ENCODE measurements around the gene DAPK2. TPM values are rescaled to one million over a fixed set of nuclear protein-coding genes. Genes with fewer than 3 reads are reported as not detected.

DAPK2 gene
- total and polyA plus RNA-seq, 9 donors, result 0.77 to 6.2 (median 2.0) TPM

GRCh38 chr15:63982381-63982854 is 63.9 kb downstream of the DAPK2 start:
- H3K27ac ChIP-seq, result no peak overlapping the region
- H3K9me3 ChIP-seq, result no peaks in the 10 kb centered on the region
- H3K36me3 ChIP-seq, result no peaks in the 10 kb centered on the region
- H3K27me3 ChIP-seq, result no peaks in the 10 kb centered on the region
- peaks cover 6% of the 10 kb centered on the region for H3K4me1 ChIP-seq (ENCODE audit: insufficient read depth)
- H3K4me3 ChIP-seq, result no peak overlapping the region
- intact Hi-C loops (cut with DNase I), result no loop called here
- no peak for TF ChIP-seq CTCF (IDR thresholded peaks at IDR 0.05)
- no peak for TF ChIP-seq POLR2A (IDR thresholded peaks at IDR 0.05)
- no peak for TF ChIP-seq EP300 (IDR thresholded peaks at IDR 0.05)
- 85 to 88% (median 87%) methylated on average over 7 of the region's 7 CpGs for WGBS, 3 donors
- no peak for DNase-seq

GRCh38 chr15:63981596-63982320 is 64.5 kb downstream of the DAPK2 start:
- peaks cover 6% of the 10 kb centered on the region for H3K4me1 ChIP-seq (ENCODE audit: insufficient read depth)
- H3K4me3 ChIP-seq, result no peak overlapping the region
- TF ChIP-seq POLR2A (IDR thresholded peaks at IDR 0.05) (no peak), CTCF (IDR thresholded peaks at IDR 0.05) (no peak), EP300 (IDR thresholded peaks at IDR 0.05) (no peak)
- no peaks in the 10 kb centered on the region for H3K27me3 ChIP-seq
- H3K27ac ChIP-seq, result no peak overlapping the region
- intact Hi-C loops (cut with DNase I), result no loop called here
- H3K36me3 ChIP-seq, result no peaks in the 10 kb centered on the region
- no peaks in the 10 kb centered on the region for H3K9me3 ChIP-seq
- no peak for DNase-seq
- WGBS, 3 donors, result 93 to 94% (median 93%) methylated on average over 13 of the region's 13 CpGs

- H3K27ac ChIP-seq, result no peak overlapping the region
- H3K4me3 ChIP-seq, result no peak overlapping the region
- 48 to 92% (median 54%) methylated on average over 5 to 6 of the region's 6 CpGs for WGBS, 3 donors
- no peaks in the 10 kb centered on the region for H3K9me3 ChIP-seq
- TF ChIP-seq EP300 (IDR thresholded peaks at IDR 0.05), result no peak
- H3K4me1 ChIP-seq (ENCODE audit: insufficient read depth), result no peaks in the 10 kb centered on the region
- no peaks in the 10 kb centered on the region for H3K36me3 ChIP-seq
- no peaks in the 10 kb centered on the region for H3K27me3 ChIP-seq
- no peak for DNase-seq
- intact Hi-C loops (cut with DNase I), result no loop called here
Measured at GRCh38 chr15:63979262-63979793, 67.0 kb downstream of the DAPK2 start.

GRCh38 chr15:63978511-63979261 is 67.6 kb downstream of the DAPK2 start:
- no peaks in the 10 kb centered on the region for H3K27me3 ChIP-seq
- H3K9me3 ChIP-seq, result no peaks in the 10 kb centered on the region
- no peak for DNase-seq
- no peaks in the 10 kb centered on the region for H3K4me1 ChIP-seq (ENCODE audit: insufficient read depth)
- H3K27ac ChIP-seq, result no peak overlapping the region
- intact Hi-C loops (cut with DNase I), result no loop called here
- TF ChIP-seq CTCF (IDR thresholded peaks at IDR 0.05) (no peak), POLR2A (IDR thresholded peaks at IDR 0.05) (no peak), EP300 (IDR thresholded peaks at IDR 0.05) (no peak)
- no peak overlapping the region for H3K4me3 ChIP-seq
- 69 to 82% (median 75%) methylated on average over 4 of the region's 4 CpGs for WGBS, 3 donors
- no peaks in the 10 kb centered on the region for H3K36me3 ChIP-seq
